ENCODE results near the gene MKRN2.

MKRN2 gene

DNA sequence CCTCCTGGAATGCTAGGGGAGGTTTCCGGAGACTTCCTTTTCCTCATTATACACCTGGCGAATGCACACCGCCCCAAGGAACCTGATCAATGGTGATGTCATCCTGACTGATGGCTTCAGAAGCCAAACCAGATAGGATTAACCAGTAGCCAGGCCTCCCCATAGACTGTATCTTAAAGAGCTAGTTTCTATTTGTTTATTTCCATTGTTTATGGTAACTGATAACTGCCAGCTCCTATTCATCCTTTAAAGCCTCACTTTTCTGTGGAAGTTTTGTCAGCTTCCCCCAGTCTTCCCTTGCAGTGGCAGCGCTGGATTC, 11.5 kb upstream of the MKRN2 start, which contains the start of gene MKRN2OS:
TSS of gene MKRN2OS (minus strand) at position 27 of the 319 bp plus-strand sequence. CDS start 35 bp downstream, outside the sequence.
- Histone ChIP-seq H3K4me3 (no peak within 1 kb of the TSS), H3K9me3 (replicated peaks in 1 of 11) (no peaks in the 10 kb centered on the region)

DNA sequence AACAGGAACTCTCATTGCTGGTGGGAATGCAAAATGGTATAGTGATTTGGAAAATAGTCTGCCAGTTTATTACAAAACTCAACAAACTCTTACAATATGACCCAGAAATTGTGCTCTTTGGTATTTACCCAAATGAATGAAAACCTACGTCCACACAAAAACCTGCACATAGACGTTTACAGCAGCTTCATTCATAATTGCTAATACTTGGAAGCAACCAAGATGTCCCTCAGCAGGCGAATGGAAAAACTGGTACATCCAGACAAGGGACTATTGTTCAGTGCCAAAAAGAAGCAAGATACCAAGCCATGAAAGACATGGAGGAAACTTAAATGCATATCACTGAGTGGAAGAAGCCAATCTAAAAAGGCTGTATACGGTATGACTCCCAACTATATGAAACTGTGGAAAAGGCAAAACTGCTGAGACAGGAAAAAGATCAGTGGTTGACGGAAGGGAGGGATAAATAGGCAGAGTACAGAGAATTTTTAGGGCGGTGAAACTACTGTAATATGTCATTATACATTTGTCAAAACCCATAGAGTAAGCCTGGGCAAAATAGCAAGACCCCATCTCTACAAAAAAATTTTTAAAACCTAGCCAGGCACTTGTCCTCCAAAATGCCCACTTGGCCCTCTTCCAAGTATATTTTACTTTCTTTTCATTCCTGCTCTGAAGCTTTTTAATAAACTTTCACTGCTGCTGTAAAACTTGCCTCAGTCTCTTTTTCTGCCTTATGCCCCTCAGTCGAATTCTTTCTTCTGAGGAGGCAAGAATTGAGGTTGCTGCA, 6.7 kb upstream of the MKRN2 start:
- Histone ChIP-seq H3K27me3 (peaks cover 0 to 17% (median 11%) of the 10 kb centered on the region in 11 experiments; a peak in 18 of 22 replicates), H3K9me3 (replicated peaks in 1 of 11) (no peaks in the 10 kb centered on the region), H3K4me3 (no peak overlapping the region), H3K9ac (no peak overlapping the region), H3K36me3 (no peaks in the 10 kb centered on the region), H3K27ac (no peak overlapping the region), H4K20me1 (no peaks in the 10 kb centered on the region), H3K4me2 (no peak overlapping the region), H3K4me1 (peaks cover 0 to 5% (median 0%) of the 10 kb centered on the region in 10 experiments; a peak in 1 of 20 replicates)
- no peak for TF ChIP-seq Cebpa-rat (IDR thresholded peaks at IDR 0.05)

More for the DNA sequence above, 11.5 kb upstream of the MKRN2 start, which contains the start of gene MKRN2OS:
- Histone ChIP-seq H3K36me3 (peaks cover 6 to 27% (median 17%) of the 10 kb centered on the region in 11 experiments; a peak in 17 of 22 replicates), H3K4me2 (no peak within 1 kb of the TSS), H3K27ac (no peak within 1 kb of the TSS), H3K9ac (no peak within 1 kb of the TSS), H3K4me1 (peaks cover 0 to 6% (median 0%) of the 10 kb centered on the region in 10 experiments; a peak in 3 of 20 replicates), H4K20me1 (no peaks in the 10 kb centered on the region), H3K27me3 (no peaks in the 10 kb centered on the region)
- TF ChIP-seq Cebpa-rat (IDR thresholded peaks at IDR 0.05), result no peak

DNA sequence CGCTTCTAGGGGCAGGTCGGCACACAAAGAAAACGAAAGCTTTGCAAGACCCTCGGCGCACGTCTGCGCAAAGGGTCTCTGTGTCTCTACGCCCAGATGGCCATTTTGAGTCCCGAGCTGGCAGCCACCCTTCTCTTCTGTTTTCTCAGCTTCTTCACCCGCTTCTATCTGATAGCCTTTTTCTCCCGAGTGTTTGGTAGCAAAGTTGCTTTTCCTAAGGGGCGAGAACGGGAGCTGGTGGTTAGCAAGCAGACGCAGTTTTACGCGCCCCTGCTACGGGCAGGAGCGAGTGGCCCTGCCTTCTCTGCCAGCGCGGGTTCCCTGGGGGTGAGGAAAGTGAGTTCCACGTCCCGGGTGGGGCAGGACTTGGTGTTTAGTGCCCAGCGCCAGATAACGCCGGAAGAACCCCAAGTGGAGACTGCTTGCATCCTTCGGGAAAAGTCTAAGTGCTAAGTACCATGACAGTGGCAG, 2.9 kb upstream of the MKRN2 start:
- peaks cover 0 to 21% (median 11%) of the 10 kb centered on the region in 11 experiments; a peak in 18 of 22 replicates for H3K27me3 ChIP-seq
- H4K20me1 ChIP-seq, result peaks cover 5 to 20% (median 13%) of the 10 kb centered on the region in 11 experiments; a peak in 19 of 22 replicates
- H3K4me1 ChIP-seq, result peaks cover 16 to 28% (median 21%) of the 10 kb centered on the region in 10 experiments
- H3K36me3 ChIP-seq, result no peaks in the 10 kb centered on the region
- peak overlapping the region; percentile 67 to 81 (median 77) for H3K9ac ChIP-seq
- H3K9me3 ChIP-seq (replicated peaks in 1 of 11), result no peaks in the 10 kb centered on the region
- TF ChIP-seq Cebpa-rat (IDR thresholded peaks at IDR 0.05), result no peak
- peak overlapping the region; percentile 54 to 78 (median 70); a peak in 20 of 22 replicates for H3K27ac ChIP-seq
- H3K4me2 ChIP-seq, result peak overlapping the region; percentile 43 to 81 (median 72)
- H3K4me3 ChIP-seq, result peak overlapping the region; percentile 47 to 70 (median 60)

DNA sequence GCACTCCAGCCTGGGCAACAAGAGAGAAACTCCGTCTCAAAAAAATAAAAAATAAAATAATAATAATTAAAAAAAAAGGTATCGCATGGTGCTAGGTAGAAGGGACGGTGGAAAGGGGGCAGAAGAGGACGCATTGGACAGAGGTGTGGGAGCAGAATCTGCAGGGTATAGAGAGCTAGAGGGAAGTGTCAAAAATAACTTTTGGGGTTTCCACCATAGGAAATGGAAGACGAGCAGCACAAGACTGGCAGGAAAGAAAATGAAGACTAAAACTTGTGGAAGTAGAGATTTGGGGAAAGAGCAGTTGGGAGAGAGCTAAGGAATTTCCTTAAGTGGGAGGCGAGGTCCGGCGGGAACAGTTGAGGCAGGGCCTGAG, 585 bp upstream of the MKRN2 start:
- Histone ChIP-seq H3K27me3 (peaks cover 0 to 21% (median 11%) of the 10 kb centered on the region in 11 experiments; a peak in 18 of 22 replicates), H3K9ac (peak overlapping the region; percentile 87 to 97 (median 91)), H3K36me3 (no peaks in the 10 kb centered on the region), H3K27ac (peak overlapping the region; percentile 59 to 94 (median 89)), H3K9me3 (replicated peaks in 1 of 11) (no peaks in the 10 kb centered on the region), H3K4me1 (peaks cover 39 to 50% (median 44%) of the 10 kb centered on the region in 10 experiments), H4K20me1 (peaks cover 29 to 43% (median 36%) of the 10 kb centered on the region in 11 experiments; a peak in 20 of 22 replicates), H3K4me3 (peak overlapping the region; percentile 72 to 94 (median 83)), H3K4me2 (peak overlapping the region; percentile 79 to 98 (median 89))
- no peak for TF ChIP-seq Cebpa-rat (IDR thresholded peaks at IDR 0.05)

DNA sequence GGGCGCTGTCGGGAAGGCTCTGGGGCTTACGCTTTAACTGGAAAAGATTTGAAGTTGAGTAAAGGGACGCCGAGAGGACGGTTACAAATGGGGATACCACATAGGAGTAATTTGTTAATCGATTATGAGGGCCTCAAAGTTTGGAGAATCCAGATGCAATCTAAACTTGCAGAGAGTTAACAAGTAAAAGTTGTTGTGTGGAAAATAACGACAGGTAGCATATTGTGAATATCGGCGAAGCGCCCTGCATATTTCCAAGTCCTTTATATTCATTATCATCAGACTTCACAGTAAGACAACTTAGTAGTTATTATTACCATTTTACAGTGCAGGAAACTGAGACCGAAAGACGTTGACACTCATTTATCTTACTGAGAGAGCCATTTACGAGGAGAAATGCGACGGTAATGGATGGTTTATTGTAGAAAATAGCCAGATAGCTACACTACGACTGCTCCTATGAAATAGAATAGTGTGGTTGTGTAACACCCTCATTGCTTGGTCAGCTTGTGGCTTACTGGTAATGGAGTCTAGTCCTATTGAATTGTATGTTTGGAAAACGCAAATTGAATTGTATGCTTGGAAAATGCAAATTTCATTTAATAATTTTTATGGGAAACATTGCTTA, 700 bp downstream of the MKRN2 start:
- Histone ChIP-seq H4K20me1 (peaks cover 42 to 56% (median 49%) of the 10 kb centered on the region in 11 experiments; a peak in 21 of 22 replicates), H3K4me2 (peak overlapping the region; percentile 79 to 98 (median 90))

DNA sequence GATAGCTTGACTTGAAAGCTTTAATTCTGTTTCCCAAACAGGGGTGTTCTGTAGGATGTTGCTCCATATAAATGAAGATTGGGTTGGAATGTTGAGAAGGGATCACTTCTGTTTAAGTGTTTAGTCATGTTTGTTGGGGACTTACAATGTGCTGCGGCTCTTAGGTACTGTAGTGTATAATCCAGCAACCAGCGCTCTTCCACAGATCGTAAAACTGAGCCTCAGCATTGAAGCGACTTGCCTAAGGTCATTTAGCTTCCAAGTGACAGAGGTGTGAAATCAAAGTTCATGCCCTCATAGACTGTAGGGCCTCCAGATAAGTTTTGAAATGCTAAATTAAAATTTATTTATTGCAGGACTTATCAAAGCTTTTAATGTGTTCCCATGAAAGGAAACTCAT, 1.8 kb downstream of the MKRN2 start:
- Histone ChIP-seq H3K27ac (peak overlapping the region in 6 of 11 experiments; percentile 59 to 94 (median 88); a peak in 6 of 22 replicates), H4K20me1 (peaks cover 50 to 67% (median 60%) of the 10 kb centered on the region in 11 experiments; a peak in 21 of 22 replicates), H3K4me1 (peaks cover 46 to 59% (median 52%) of the 10 kb centered on the region in 10 experiments), H3K27me3 (peaks cover 0 to 19% (median 10%) of the 10 kb centered on the region in 11 experiments; a peak in 18 of 22 replicates), H3K9me3 (replicated peaks in 1 of 11) (no peaks in the 10 kb centered on the region), H3K4me2 (peak overlapping the region; percentile 79 to 98 (median 90)), H3K4me3 (peak overlapping the region in 9 of 10 experiments; percentile 72 to 94 (median 82); a peak in 13 of 20 replicates), H3K9ac (peak overlapping the region; percentile 87 to 97 (median 91); a peak in 19 of 22 replicates), H3K36me3 (0 out of 22 replicates have a peak, but pooled peaks cover 0 to 9% (median 0%) of the 10 kb centered on the region in 11 experiments)
- no peak for TF ChIP-seq Cebpa-rat (IDR thresholded peaks at IDR 0.05)

More for the DNA sequence above, 700 bp downstream of the MKRN2 start:
- peaks cover 0 to 21% (median 11%) of the 10 kb centered on the region in 11 experiments; a peak in 18 of 22 replicates for H3K27me3 ChIP-seq
- no peaks in the 10 kb centered on the region for H3K9me3 ChIP-seq (replicated peaks in 1 of 11)
- 0 out of 22 replicates have a peak, but pooled peaks of 1 of the 11 experiments have one; percentile 10 for TF ChIP-seq Cebpa-rat (IDR thresholded peaks at IDR 0.05)
- H3K27ac ChIP-seq, result peak overlapping the region; percentile 59 to 94 (median 89)
- H3K4me3 ChIP-seq, result peak overlapping the region; percentile 72 to 94 (median 83)
- H3K36me3 ChIP-seq, result 0 out of 22 replicates have a peak, but pooled peaks cover 0 to 2% (median 0%) of the 10 kb centered on the region in 11 experiments
- H3K4me1 ChIP-seq, result peaks cover 46 to 56% (median 52%) of the 10 kb centered on the region in 10 experiments
- peak overlapping the region; percentile 87 to 97 (median 91) for H3K9ac ChIP-seq

DNA sequence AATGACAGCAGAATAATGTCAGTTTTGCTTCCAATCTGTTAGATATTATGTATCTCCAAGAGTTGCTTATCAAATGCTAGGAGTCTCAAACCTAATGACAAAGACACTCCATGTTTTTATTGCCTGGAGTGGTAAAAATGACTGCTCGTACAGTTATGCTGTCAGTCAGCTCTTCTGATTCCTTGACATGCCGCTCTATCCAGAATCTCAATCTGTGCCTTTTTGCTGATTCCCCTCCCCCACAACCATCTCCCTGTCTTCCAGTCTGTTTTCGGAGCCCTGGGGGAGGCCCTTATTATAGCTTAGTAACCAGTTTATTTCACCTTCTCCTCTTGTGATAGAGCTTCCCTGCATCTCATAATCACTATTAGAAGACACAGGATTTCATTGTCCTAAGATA, 2.6 kb downstream of the MKRN2 start:
- Histone ChIP-seq H3K4me3 (no peak overlapping the region), H3K36me3 (peaks cover 0 to 9% (median 4%) of the 10 kb centered on the region in 11 experiments; a peak in 4 of 22 replicates), H3K4me2 (peak overlapping the region; percentile 79 to 98 (median 90)), H3K9me3 (replicated peaks in 1 of 11) (peaks cover 0 to 2% (median 0%) of the 10 kb centered on the region in 11 experiments; a peak in 3 of 22 replicates), H3K27me3 (peaks cover 0 to 11% (median 3%) of the 10 kb centered on the region in 11 experiments; a peak in 9 of 22 replicates), H4K20me1 (peaks cover 50 to 74% (median 64%) of the 10 kb centered on the region in 11 experiments; a peak in 21 of 22 replicates), H3K4me1 (peaks cover 46 to 56% (median 50%) of the 10 kb centered on the region in 10 experiments), H3K9ac (peak overlapping the region in 1 of 11 experiments; percentile 42; a peak in 2 of 22 replicates), H3K27ac (0 out of 22 replicates have a peak overlapping the region, but pooled peaks of 1 of the 11 experiments have one; percentile 51)
- TF ChIP-seq Cebpa-rat (IDR thresholded peaks at IDR 0.05), result no peak

Measured in BLaER1 treated with 17β-estradiol and CSF1 and Interleukin-3, amounts not matched to agents 10 nM and 100 nM (cell line).